A673 (cell line): ENCODE results near the gene IGFN1. TPM values are rescaled to one million over a fixed set of nuclear protein-coding genes. Genes with fewer than 3 reads are reported as not detected.

ENCODE experiments used
- Bru-seq: library from RNA; stranded (reverse); fragments of 400-500 nt; gene quantifications from one replicate; lab custom pipeline; 2021; lab: Mats Ljungman, UMichigan
- BruChase-seq, 2 experiments: library from RNA; stranded (reverse); fragments of 400-500 nt; gene quantifications; one replicate each; lab custom pipeline; 2021; lab: Mats Ljungman, UMichigan
- BruUV-seq: library from RNA; stranded (reverse); fragments of 400-500 nt; replicated peaks from 2 replicates; lab custom pipeline; 2021; lab: Mats Ljungman, UMichigan
- CTCF ChIA-PET: fragments of 300-600 bp; sonication (Branson Sonifier 250); formaldehyde crosslinking; loops from one replicate; lab custom pipeline; 2022; ENCODE audit warnings: antibody characterized with exemption; lab: Charles Lee
- POLR2A ChIA-PET: fragments of 300-600 bp; sonication (Branson Sonifier 250); formaldehyde crosslinking; loops from one replicate; lab custom pipeline; 2022; ENCODE audit warnings: antibody characterized with exemption; ENCODE audit not compliant: low non-redundant PET; lab: Charles Lee
- DNase-seq: peaks from one replicate; pipeline ENCODE4 v3.0.0-alpha.2; 2015; ENCODE audit warnings: low spot score
- H3K27ac ChIP-seq: fragments of 200-600 bp; sonication (generic); 2 replicates; pipeline ENCODE4 v1.5.1; 2016; ENCODE audit warnings: mixed run types, low read depth, mild to moderate bottlenecking, mixed read lengths, antibody characterized with exemption, low read length; ENCODE audit not compliant: poor library complexity, severe bottlenecking
- H3K27me3 ChIP-seq: fragments of 200-600 bp; sonication (generic); replicated peaks from 2 replicates; pipeline ENCODE4 v1.6.1; 2017; ENCODE audit warnings: mixed run types, low read depth, mild to moderate bottlenecking, mixed read lengths, antibody characterized with exemption, low read length; ENCODE audit not compliant: insufficient read depth, poor library complexity
- H3K36me3 ChIP-seq: fragments of 200-600 bp; sonication (generic); 2 replicates; pipeline ENCODE4 v1.6.1; 2016; ENCODE audit warnings: mixed run types, mild to moderate bottlenecking, mixed read lengths, antibody characterized with exemption, low read length; ENCODE audit not compliant: insufficient read depth, poor library complexity, severe bottlenecking
- H3K4me1 ChIP-seq: fragments of 200-600 bp; sonication (generic); 2 replicates; pipeline ENCODE4 v1.6.1; 2017; ENCODE audit warnings: mixed run types, mild to moderate bottlenecking, mixed read lengths, antibody characterized with exemption, low read length; ENCODE audit not compliant: insufficient read depth, poor library complexity, severe bottlenecking
- H3K4me3 ChIP-seq: fragments of 200-600 bp; sonication (generic); 2 replicates; pipeline ENCODE4 v1.5.1; 2016; ENCODE audit warnings: low read depth, mixed run types, mild to moderate bottlenecking, mixed read lengths, low read length; ENCODE audit not compliant: poor library complexity, severe bottlenecking
- H3K9me3 ChIP-seq: fragments of 200-600 bp; sonication (generic); 2 replicates; pipeline ENCODE4 v1.6.1; 2016; ENCODE audit warnings: mixed run types, low read depth, mild to moderate bottlenecking, mixed read lengths, antibody characterized with exemption, low read length; ENCODE audit not compliant: poor library complexity, severe bottlenecking
- EZH2 ChIP-seq: fragments of 200-600 bp; sonication (generic); IDR thresholded peaks from 2 replicates; pipeline ENCODE4 v1.6.1; 2017; ENCODE audit warnings: borderline replicate concordance, low read depth, mild to moderate bottlenecking, mixed read lengths, antibody characterized with exemption, low read length; ENCODE audit not compliant: poor library complexity, severe bottlenecking
- intact Hi-C: fragments of 100-400 bp; cut with micrococcal nuclease; formaldehyde crosslinking; loops from one replicate; pipeline ENCODE4 v1.10.0; 2022; ENCODE audit not compliant: unreplicated experiment
- long read RNA-seq: library from polyadenylated mRNA; stranded (forward); transcript quantifications from one replicate; pipeline ENCODE4 v2.0.0, GENCODE V29; 2022
- total RNA-seq: library from RNA; stranded (reverse); gene quantifications from 2 replicates; pipeline ENCODE4 v1.2.3, GENCODE V29; 2021
- TF ChIP-seq, protein P1 (sequence below): fragments of 300-800, 200-600 bp; sonication (generic); conservative IDR thresholded peaks from 2 replicates; pipeline ENCODE4 v1.5.1; 2017; ENCODE audit warnings: low read depth, mild to moderate bottlenecking, antibody characterized with exemption, low read length, moderate library complexity, mixed read lengths

Gene IGFN1
- total RNA-seq (1.0 and 1.2 TPM in 2 replicates), Bru-seq, nascent RNA (percentile 26 among the genes with signal in this experiment), BruChase-seq, experiment 1, labeled RNA remaining after a 2-hour chase (percentile 38 among the genes with signal in this experiment), BruChase-seq, experiment 2, labeled RNA remaining after a 6-hour chase (percentile 43 among the genes with signal in this experiment)
- long read RNA-seq, result 0 reads

DNA sequence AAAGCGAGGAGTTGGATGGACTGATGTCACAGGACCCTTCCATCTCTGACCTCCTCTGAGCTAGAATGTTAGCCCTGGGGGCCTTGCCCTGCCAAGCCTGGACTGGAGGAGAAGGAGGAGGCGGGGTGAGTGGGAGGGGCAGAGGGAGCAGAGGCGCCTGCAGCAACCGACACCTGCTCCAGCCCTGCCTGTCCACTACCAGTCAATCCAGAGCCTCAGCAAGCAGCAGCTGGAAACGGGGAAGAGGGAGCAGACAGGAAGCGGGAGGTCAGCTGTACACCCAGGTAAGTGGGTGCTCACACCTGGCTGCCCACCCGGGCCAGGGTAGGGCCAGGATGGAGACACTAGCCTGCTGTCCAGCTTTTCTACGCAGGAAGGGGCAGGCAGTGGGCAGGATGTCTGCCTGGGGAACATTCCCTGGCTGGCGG lies at the start of gene IGFN1:
TSS of gene IGFN1 (plus strand) at position 201 of the 428 bp plus-strand sequence. CDS start 2,470 bp downstream, outside the sequence.
- H3K4me3 ChIP-seq, result no peak within 1 kb of the TSS
- no TSS peak for BruUV-seq
- no peak within 1 kb of the TSS for H3K27ac ChIP-seq
- no peak for TF ChIP-seq EZH2
- TF ChIP-seq, protein P1, sequence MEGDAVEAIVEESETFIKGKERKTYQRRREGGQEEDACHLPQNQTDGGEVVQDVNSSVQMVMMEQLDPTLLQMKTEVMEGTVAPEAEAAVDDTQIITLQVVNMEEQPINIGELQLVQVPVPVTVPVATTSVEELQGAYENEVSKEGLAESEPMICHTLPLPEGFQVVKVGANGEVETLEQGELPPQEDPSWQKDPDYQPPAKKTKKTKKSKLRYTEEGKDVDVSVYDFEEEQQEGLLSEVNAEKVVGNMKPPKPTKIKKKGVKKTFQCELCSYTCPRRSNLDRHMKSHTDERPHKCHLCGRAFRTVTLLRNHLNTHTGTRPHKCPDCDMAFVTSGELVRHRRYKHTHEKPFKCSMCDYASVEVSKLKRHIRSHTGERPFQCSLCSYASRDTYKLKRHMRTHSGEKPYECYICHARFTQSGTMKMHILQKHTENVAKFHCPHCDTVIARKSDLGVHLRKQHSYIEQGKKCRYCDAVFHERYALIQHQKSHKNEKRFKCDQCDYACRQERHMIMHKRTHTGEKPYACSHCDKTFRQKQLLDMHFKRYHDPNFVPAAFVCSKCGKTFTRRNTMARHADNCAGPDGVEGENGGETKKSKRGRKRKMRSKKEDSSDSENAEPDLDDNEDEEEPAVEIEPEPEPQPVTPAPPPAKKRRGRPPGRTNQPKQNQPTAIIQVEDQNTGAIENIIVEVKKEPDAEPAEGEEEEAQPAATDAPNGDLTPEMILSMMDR, result no peak
- no peaks in the 10 kb centered on the region for H3K27me3 ChIP-seq
- H3K9me3 ChIP-seq, result no peaks in the 10 kb centered on the region
- DNase-seq, result no peak
- H3K36me3 ChIP-seq, result no peaks in the 10 kb centered on the region
- ChIA-PET POLR2A (no interaction called here), CTCF (no interaction called here)
- intact Hi-C loops, result no loop called here
- H3K4me1 ChIP-seq, result peaks cover 6% of the 10 kb centered on the region

DNA sequence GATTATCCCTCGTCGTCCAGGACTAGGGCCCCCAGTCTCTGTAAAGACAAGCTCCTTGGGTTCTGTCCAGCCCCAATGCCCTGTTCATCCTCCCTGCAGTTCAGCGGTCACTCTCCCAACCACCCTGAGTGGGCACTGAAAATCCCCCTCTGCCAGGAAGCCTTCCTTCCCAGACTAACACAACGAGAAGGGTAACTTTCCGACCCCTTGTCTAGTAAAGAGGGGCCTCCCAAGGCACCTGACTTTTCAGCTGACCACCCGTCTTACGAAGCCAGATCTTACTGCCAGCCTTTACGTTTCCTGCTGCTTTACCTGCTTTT lies 49.7 kb upstream of the IGFN1 start:
- Histone ChIP-seq H3K27ac (no peak overlapping the region), H3K9me3 (no peaks in the 10 kb centered on the region), H3K27me3 (no peaks in the 10 kb centered on the region), H3K36me3 (peaks cover 41% of the 10 kb centered on the region), H3K4me1 (peaks cover 5% of the 10 kb centered on the region), H3K4me3 (no peak overlapping the region)
- intact Hi-C loops, result no loop called here
- ChIA-PET CTCF (no interaction called here), POLR2A (no interaction called here)
- TF ChIP-seq EZH2, result no peak
- TF ChIP-seq, protein P1, result no peak
- no peak for DNase-seq
- BruUV-seq, result no TSS peak

DNA sequence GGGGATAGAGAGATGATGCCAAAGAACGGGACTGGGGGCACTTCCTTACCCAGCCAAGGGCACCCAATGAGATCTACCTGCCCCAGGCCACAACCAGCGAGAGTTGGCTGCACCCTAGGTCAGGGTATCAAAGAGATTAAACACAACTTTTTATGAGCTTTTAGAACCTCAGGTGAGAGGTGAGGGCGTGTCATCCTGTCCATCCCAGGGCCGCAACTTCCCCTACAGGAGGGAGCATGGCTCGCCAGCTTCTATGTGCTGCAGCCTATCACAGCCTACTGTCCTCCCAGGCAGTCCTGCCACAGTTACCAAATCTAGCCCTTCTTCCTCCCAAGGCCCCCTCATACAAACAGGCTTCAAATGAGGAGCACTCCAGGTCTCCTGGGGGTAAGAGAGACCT lies 49.2 kb upstream of the IGFN1 start:
- ChIA-PET POLR2A (no interaction called here), CTCF (no interaction called here)
- no peaks in the 10 kb centered on the region for H3K9me3 ChIP-seq
- TF ChIP-seq, protein P1, result no peak
- TF ChIP-seq EZH2, result no peak
- peaks cover 46% of the 10 kb centered on the region for H3K36me3 ChIP-seq
- H3K4me1 ChIP-seq, result peaks cover 5% of the 10 kb centered on the region
- no peak overlapping the region for H3K4me3 ChIP-seq
- H3K27ac ChIP-seq, result no peak overlapping the region
- intact Hi-C loops, result no loop called here
- H3K27me3 ChIP-seq, result no peaks in the 10 kb centered on the region
- no peak for DNase-seq
- no TSS peak for BruUV-seq
